ENCODE results near the gene HIBADH.

HIBADH gene

GRCh38 chr7:27513885-27514284, 148.8 kb downstream of the HIBADH start:
- CTCF ChIA-PET = interaction anchor here (0.6 kb wide), 1 partner anchor 241 kb away, joined by 7 read pairs; no protein-coding TSS in a partner anchor
- TF ChIP-seq PRDM10 (tag by site-specific recombination; IDR thresholded peaks at IDR 0.05) (no peak), ZNF155 (tag by site-specific recombination; IDR thresholded peaks at IDR 0.05) (no peak), ZNF510 (tag by site-specific recombination; IDR thresholded peaks at IDR 0.05; ENCODE audit: insufficient replicate concordance) (no peak), ZNF560 (tag by site-specific recombination; IDR thresholded peaks at IDR 0.05; ENCODE audit: borderline replicate concordance) (no peak), ZNF133 (tag by site-specific recombination; IDR thresholded peaks at IDR 0.05) (no peak), ZBTB49 (tag by site-specific recombination; IDR thresholded peaks at IDR 0.05; ENCODE audit: low read depth) (no peak), TRIM28 (IDR thresholded peaks at IDR 0.05; ENCODE audit: borderline replicate concordance, low read length) (no peak), ZNF211 (tag by site-specific recombination; IDR thresholded peaks at IDR 0.05; ENCODE audit: low read depth) (no peak), BCL11B (tag by site-specific recombination; IDR thresholded peaks at IDR 0.05; ENCODE audit: low read depth) (no peak), GFI1B (tag by site-specific recombination; IDR thresholded peaks at IDR 0.05) (no peak), ZFP69B (tag by site-specific recombination; IDR thresholded peaks at IDR 0.05) (no peak), RBAK (tag by site-specific recombination; IDR thresholded peaks at IDR 0.05) (no peak), ZNF366 (tag by site-specific recombination; conservative IDR thresholded peaks at IDR 0.05) (no peak), EGR2 (tag by site-specific recombination; IDR thresholded peaks at IDR 0.05; ENCODE audit: low read depth) (no peak), PATZ1 (tag by site-specific recombination; IDR thresholded peaks at IDR 0.05) (no peak), ZNF501 (tag by site-specific recombination; IDR thresholded peaks at IDR 0.05) (no peak), ZBTB48 (tag by site-specific recombination; IDR thresholded peaks at IDR 0.05) (no peak), PBX3 (CRISPR knock-in tag; IDR thresholded peaks at IDR 0.05) (no peak), MYNN (tag by site-specific recombination; IDR thresholded peaks at IDR 0.05; ENCODE audit: borderline replicate concordance) (no peak)
- Histone ChIP-seq H3K9me3 (ENCODE audit: control insufficient read depth, insufficient read depth, low read depth, low read length) (no peaks in the 10 kb centered on the region), H3K27ac (ENCODE audit: extremely low read depth, low read depth, low read length) (no peak overlapping the region), H3K4me1 (ENCODE audit: control insufficient read depth, insufficient read depth, low read length) (no peaks in the 10 kb centered on the region), H3K4me3 (ENCODE audit: low read depth, low read length) (no peak overlapping the region), H3K36me3 (ENCODE audit: control insufficient read depth in 2 of 2, insufficient read depth in 1 of 2, low read length in 2 of 2) (no peaks in the 10 kb centered on the region)
- POLR2A ChIA-PET = no interaction called here

Measured in HEK293 (cell line).